Activated CD4-positive, alpha-beta T cell treated with anti-CD3 and anti-CD28 coated beads for 36 hours (primary cell): ENCODE measurements around the gene TMEM123. TPM values are rescaled to one million over a fixed set of nuclear protein-coding genes. Genes with fewer than 3 reads are reported as not detected.

ENCODE experiments used
- ATAC-seq: fragments of 200-7000 bp; cut with Tn5 transposase; one replicate; pipeline ENCODE4 v1.10.0; 2021; ENCODE audit warnings: mild to moderate bottlenecking, moderate library complexity
- CTCF ChIA-PET: fragments of 350-600 bp; sonication (Branson Sonifier 250); formaldehyde crosslinking; loops from one replicate; lab custom pipeline; 2021; ENCODE audit warnings: antibody characterized with exemption; lab: Charles Lee
- POLR2A ChIA-PET: fragments of 350-600 bp; sonication (Branson Sonifier 250); formaldehyde crosslinking; loops from one replicate; lab custom pipeline; 2021; ENCODE audit warnings: antibody characterized with exemption, inconsistent platforms; lab: Charles Lee
- DNase-seq: peaks from one replicate; pipeline ENCODE4 v3.0.0-alpha.2; 2020
- H3K27ac Mint-ChIP-seq: one replicate; pipeline ENCODE4 v1.8.0; 2021; ENCODE audit warnings: mixed read lengths
- H3K27me3 Mint-ChIP-seq: one replicate; pipeline ENCODE4 v1.8.0; 2021; ENCODE audit warnings: mixed read lengths
- H3K36me3 Mint-ChIP-seq: one replicate; pipeline ENCODE4 v1.8.0; 2021; ENCODE audit warnings: low read depth, mixed read lengths
- H3K4me1 Mint-ChIP-seq: one replicate; pipeline ENCODE4 v1.8.0; 2021; ENCODE audit warnings: mixed read lengths
- H3K4me3 Mint-ChIP-seq: one replicate; pipeline ENCODE4 v1.8.0; 2021; ENCODE audit warnings: mild to moderate bottlenecking, moderate library complexity, mixed read lengths
- H3K9me3 Mint-ChIP-seq: one replicate; pipeline ENCODE4 v1.8.0; 2021; ENCODE audit warnings: low read depth, mixed read lengths
- intact Hi-C, 2 experiments: fragments of 100-400 bp; cut with DNase I in 1 of 2; cut with micrococcal nuclease in 1 of 2; formaldehyde crosslinking; loops; one replicate each; pipeline versions ENCODE4 v1.14.2 to v1.15.1; 2022 to 2024; cut with DNase I, micrococcal nuclease
- total RNA-seq, 2 experiments: library from RNA; stranded (reverse); gene quantifications; one replicate each; pipeline ENCODE4 v1.2.3, GENCODE V29; 2021

The TMEM123 gene
- total RNA-seq, 2 experiments from 2014 or later, result 179 to 392 TPM

DNA sequence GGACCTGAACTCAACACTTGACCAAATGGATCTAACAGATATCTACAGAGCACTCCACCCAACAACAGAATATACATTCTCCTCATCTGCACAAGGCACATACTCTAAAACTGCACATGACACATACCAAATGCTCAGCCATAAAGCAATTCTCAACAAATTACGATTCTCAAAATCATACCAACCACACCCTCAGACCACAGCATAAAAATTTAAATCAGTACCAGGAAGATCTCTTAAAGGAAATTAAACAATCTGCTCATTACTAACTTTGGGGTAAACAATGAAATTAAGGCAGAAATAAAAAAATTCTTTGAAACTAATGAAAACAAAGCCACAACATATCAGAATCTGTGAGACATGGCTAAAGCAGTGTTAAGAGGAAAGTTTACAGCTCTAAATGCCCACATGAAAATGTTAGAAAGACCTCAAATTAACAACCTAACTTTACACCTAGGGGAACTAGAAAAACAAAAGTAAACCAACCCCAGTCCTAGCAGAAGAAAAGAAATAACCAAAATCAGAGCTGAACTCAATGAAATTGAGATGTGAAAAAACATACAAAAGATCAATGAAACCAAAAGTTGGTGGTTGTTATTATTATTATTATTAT is 37.2 kb downstream of the TMEM123 start:
- POLR2A ChIA-PET, result interaction anchor here (2.2 kb wide), 1 partner anchor 15 kb away, joined by 4 read pairs; no protein-coding TSS in a partner anchor
- peak; percentile 57 for ATAC-seq

DNA sequence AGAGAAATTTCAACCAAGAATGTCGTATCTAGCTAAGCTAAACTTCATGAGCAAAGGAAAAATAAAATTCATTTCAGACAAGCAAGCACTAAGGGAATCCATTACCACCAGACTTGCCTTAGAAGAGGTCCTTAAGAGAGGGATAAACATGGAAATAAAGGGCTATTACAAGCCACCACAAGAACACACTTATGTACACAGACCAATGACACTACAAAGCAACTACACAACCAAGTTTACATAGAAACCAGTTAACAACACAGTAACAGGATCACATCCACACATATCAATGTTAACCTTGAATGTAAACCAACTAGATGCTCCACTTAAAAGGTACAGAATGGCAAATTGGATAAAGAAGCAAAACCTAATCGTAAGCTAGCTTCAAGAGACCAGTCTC is 38.0 kb downstream of the TMEM123 start:
- Mint-ChIP-seq H3K9me3 (peaks cover 18% of the 10 kb centered on the region), H3K27ac (peak overlapping the region; percentile 52), H3K27me3 (no peaks in the 10 kb centered on the region), H3K4me3 (peak overlapping the region; percentile 22), H3K4me1 (peaks cover 93% of the 10 kb centered on the region), H3K36me3 (peaks cover 67% of the 10 kb centered on the region)
- intact Hi-C loops, result no loop called here
- POLR2A ChIA-PET, result no interaction called here
- ATAC-seq (no peak), DNase-seq (no peak)
- CTCF ChIA-PET, result interaction anchor here (0.7 to 3.1 kb wide), 2 partner anchors 81 to 263 kb away, joined by 3 to 9 read pairs; no protein-coding TSS in a partner anchor

More for the DNA sequence above, 37.2 kb downstream of the TMEM123 start:
- H3K4me1 Mint-ChIP-seq, result peaks cover 97% of the 10 kb centered on the region
- peak overlapping the region; percentile 22 for H3K4me3 Mint-ChIP-seq
- peak overlapping the region; percentile 52 for H3K27ac Mint-ChIP-seq
- no peaks in the 10 kb centered on the region for H3K27me3 Mint-ChIP-seq
- no peak for DNase-seq
- H3K9me3 Mint-ChIP-seq, result peaks cover 18% of the 10 kb centered on the region
- intact Hi-C loops, result no loop called here
- CTCF ChIA-PET, result interaction anchor here (1.0 to 2.6 kb wide), 5 partner anchors 9 to 73 kb away, joined by 3 to 12 read pairs (median 6); no protein-coding TSS in a partner anchor
- H3K36me3 Mint-ChIP-seq, result peaks cover 64% of the 10 kb centered on the region

DNA sequence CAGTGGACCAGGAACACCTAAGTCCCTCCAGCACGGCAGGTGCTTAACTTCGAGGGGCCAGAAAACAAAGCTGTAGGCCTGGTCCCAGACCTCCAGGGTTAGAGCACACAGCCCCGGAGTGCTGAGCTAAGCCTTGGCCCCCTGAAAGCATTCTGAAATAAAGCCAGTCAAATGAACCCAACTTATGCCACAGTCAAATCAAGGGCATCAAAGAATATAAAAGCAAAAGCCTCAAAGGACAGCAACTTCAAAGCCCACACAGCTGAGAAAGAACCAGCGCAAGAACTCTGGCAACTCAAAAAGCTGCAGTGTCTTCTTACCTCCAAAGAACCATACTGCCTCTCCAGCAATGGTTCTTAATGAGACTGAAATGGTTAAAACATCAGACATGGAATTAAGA is 39.1 kb downstream of the TMEM123 start:
- no peak overlapping the region for H3K4me3 Mint-ChIP-seq
- CTCF ChIA-PET, result interaction anchor here (0.6 to 3.1 kb wide), 7 partner anchors 23 to 184 kb away, joined by 3 to 14 read pairs (median 3); no protein-coding TSS in a partner anchor
- H3K27ac Mint-ChIP-seq, result peak overlapping the region; percentile 52
- H3K36me3 Mint-ChIP-seq, result peaks cover 62% of the 10 kb centered on the region
- POLR2A ChIA-PET, result no interaction called here
- H3K4me1 Mint-ChIP-seq, result peaks cover 90% of the 10 kb centered on the region
- intact Hi-C loops, result no loop called here
- peaks cover 13% of the 10 kb centered on the region for H3K9me3 Mint-ChIP-seq
- DNase-seq (no peak), ATAC-seq (peak; percentile 6)
- no peaks in the 10 kb centered on the region for H3K27me3 Mint-ChIP-seq

DNA sequence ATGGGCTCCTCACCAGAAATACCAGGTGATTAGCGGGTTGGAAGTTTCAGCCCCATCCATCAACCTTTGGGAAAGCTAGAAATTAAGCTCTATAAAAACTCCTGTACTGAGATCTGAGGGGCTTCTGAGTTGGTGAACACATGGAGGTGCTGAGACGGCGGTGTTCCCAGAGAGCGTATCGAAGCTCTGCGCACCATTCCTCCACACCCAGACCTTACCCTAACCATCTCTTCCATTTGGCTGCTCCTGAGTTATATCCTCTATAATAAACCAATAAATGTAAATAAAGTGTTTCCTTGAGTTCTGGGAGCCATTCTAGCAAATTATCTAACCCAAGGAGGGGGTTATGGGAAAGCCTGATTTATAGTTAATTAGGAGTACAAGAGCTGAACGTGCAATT is 41.4 kb downstream of the TMEM123 start:
- DNase-seq (no peak), ATAC-seq (no peak)
- no peak overlapping the region for H3K4me3 Mint-ChIP-seq
- H3K9me3 Mint-ChIP-seq, result peaks cover 2% of the 10 kb centered on the region
- ChIA-PET CTCF (interaction anchor here (0.7 to 1.1 kb wide), 3 partner anchors 19 to 37 kb away, joined by 3 to 4 read pairs (median 3); no protein-coding TSS in a partner anchor), POLR2A (interaction anchor here (0.6 kb wide), 1 partner anchor 14 kb away, joined by 3 read pairs; no protein-coding TSS in a partner anchor)
- peaks cover 55% of the 10 kb centered on the region for H3K36me3 Mint-ChIP-seq
- no peaks in the 10 kb centered on the region for H3K27me3 Mint-ChIP-seq
- intact Hi-C loops, result no loop called here
- H3K4me1 Mint-ChIP-seq, result peaks cover 89% of the 10 kb centered on the region
- H3K27ac Mint-ChIP-seq, result peak overlapping the region; percentile 27

DNA sequence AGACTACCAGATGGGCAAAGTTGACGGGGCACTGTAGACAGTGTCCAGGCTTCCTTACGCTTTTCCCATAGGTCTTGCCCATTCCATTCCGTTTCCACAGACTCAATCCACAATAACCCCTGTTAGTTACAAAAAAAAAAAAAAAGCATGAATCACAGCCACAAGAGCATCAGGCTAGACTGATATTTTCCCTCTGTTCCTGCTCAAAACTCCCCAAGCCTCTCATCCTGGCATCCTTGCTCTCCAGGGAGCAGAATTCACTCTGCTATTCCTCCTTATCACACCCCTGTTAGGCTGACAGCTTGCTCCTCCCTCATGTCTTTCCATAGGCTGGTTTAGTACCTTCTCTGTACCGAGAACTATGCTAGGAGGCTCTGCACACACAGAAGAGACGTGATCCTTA is 42.2 kb downstream of the TMEM123 start:
- Mint-ChIP-seq H3K9me3 (no peaks in the 10 kb centered on the region), H3K4me1 (peaks cover 88% of the 10 kb centered on the region), H3K4me3 (no peak overlapping the region), H3K27ac (no peak overlapping the region), H3K36me3 (peaks cover 58% of the 10 kb centered on the region), H3K27me3 (no peaks in the 10 kb centered on the region)
- POLR2A ChIA-PET, result no interaction called here
- DNase-seq (no peak), ATAC-seq (no peak)
- CTCF ChIA-PET, result interaction anchor here (0.6 to 2.9 kb wide), 3 partner anchors 11 to 38 kb away, joined by 3 to 12 read pairs (median 3); no protein-coding TSS in a partner anchor
- intact Hi-C loops, result no loop called here

DNA sequence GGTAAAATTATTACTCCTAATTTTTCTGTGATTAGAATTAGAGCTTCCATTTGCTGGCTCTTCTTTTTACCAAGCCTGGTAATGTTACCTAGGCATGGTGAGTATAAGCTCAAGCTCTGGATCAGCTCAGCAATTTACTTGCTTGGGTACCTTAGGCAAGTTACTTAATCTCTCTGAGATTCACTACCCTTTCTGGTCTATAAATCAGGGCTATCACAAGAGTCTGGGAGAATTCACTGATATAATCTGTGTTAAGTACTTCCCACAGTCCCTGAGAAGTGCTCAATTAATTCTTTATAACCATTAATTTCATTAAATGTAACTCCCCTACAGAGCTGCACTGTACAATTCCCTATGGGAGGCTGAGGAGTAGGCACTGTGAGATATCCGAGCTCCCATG is 44.2 kb downstream of the TMEM123 start:
- peaks cover 48% of the 10 kb centered on the region for H3K36me3 Mint-ChIP-seq
- no peaks in the 10 kb centered on the region for H3K9me3 Mint-ChIP-seq
- H3K4me3 Mint-ChIP-seq, result no peak overlapping the region
- H3K27me3 Mint-ChIP-seq, result no peaks in the 10 kb centered on the region
- POLR2A ChIA-PET, result no interaction called here
- DNase-seq, result no peak
- CTCF ChIA-PET, result interaction anchor here (0.7 to 2.9 kb wide), 7 partner anchors 9 to 882 kb away, joined by 3 to 12 read pairs (median 4); no protein-coding TSS in a partner anchor
- H3K27ac Mint-ChIP-seq, result no peak overlapping the region
- intact Hi-C loops, result no loop called here
- ATAC-seq, result no peak
- H3K4me1 Mint-ChIP-seq, result peaks cover 75% of the 10 kb centered on the region

DNA sequence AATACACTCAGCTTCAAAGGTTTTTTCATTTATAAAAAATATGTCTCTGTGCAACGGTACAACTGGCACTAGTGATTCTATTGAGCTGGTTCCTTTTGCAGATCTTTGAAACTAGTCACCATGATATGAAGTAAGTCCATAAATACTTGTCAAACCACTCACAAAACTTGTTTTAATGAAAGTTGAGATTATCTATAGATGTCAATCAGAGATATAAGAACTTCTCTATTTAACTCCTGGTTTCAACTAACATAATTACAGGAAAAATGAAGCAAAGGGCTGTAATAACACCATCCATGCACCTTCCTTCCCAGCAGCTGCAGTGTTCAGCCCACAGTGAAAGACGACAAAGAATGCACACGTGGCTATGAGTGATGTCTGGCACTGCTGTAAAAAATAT is 44.7 kb downstream of the TMEM123 start:
- peaks cover 44% of the 10 kb centered on the region for H3K36me3 Mint-ChIP-seq
- no peak overlapping the region for H3K27ac Mint-ChIP-seq
- peaks cover 75% of the 10 kb centered on the region for H3K4me1 Mint-ChIP-seq
- no peaks in the 10 kb centered on the region for H3K9me3 Mint-ChIP-seq
- DNase-seq, result no peak
- H3K27me3 Mint-ChIP-seq, result no peaks in the 10 kb centered on the region
- no peak overlapping the region for H3K4me3 Mint-ChIP-seq
- no peak for ATAC-seq
- intact Hi-C loops, result no loop called here
- ChIA-PET POLR2A (interaction anchor here (0.9 kb wide), 1 partner anchor 14 kb away, joined by 3 read pairs; no protein-coding TSS in a partner anchor), CTCF (interaction anchor here (1.0 to 2.9 kb wide), 7 partner anchors 9 to 114 kb away, joined by 3 to 12 read pairs (median 5); no protein-coding TSS in a partner anchor)

DNA sequence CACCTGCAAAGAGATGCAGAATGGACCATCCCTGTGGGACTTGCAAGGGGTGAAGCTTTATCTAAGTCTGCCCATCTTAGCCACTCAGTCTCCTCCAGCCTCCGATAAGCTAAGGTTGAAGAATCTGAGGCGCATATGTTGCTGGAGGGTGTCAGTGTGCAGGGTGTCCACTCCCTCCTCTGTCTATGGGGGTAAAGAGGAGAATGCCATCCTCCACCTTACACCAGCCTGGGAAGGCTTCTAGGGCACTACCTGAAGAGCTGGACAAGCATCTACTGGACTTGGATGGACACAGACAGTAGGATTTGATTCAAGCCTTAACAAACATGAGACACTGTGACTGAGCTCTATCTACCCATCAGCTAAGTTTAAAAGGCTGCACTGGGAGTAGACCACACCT is 46.5 kb downstream of the TMEM123 start:
- ChIA-PET CTCF (interaction anchor here (0.7 to 2.9 kb wide), 6 partner anchors 9 to 90 kb away, joined by 3 to 12 read pairs (median 6); no protein-coding TSS in a partner anchor), POLR2A (interaction anchor here (0.6 kb wide), 1 partner anchor 216 kb away, joined by 3 read pairs; no protein-coding TSS in a partner anchor)
- Mint-ChIP-seq H3K27me3 (no peaks in the 10 kb centered on the region), H3K9me3 (no peaks in the 10 kb centered on the region), H3K4me3 (no peak overlapping the region), H3K27ac (no peak overlapping the region), H3K4me1 (peaks cover 72% of the 10 kb centered on the region), H3K36me3 (peaks cover 51% of the 10 kb centered on the region)
- intact Hi-C loops, result no loop called here
- DNase-seq (no peak), ATAC-seq (no peak)

DNA sequence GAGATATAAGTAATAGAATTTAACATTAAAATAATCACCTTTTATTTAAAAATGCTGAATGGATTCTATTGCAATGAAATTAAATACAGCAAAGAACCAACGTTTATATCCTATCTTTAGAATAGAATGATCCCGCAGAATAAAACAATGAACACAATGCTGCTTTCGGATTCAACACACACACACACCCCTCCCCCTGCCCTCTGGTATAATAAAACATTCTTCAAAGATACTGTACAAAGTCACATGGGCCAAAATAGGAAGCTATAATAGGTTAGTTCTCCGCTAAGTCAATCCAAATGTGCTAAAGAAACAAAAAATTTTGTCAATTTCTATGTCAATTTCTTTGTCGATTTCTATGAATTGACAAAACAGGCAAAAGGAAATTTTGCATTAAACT is 47.1 kb downstream of the TMEM123 start:
- POLR2A ChIA-PET, result no interaction called here
- ATAC-seq (no peak), DNase-seq (no peak)
- Mint-ChIP-seq H3K4me3 (no peak overlapping the region), H3K4me1 (peaks cover 67% of the 10 kb centered on the region), H3K36me3 (peaks cover 52% of the 10 kb centered on the region), H3K9me3 (no peaks in the 10 kb centered on the region), H3K27ac (peak overlapping the region; percentile 34), H3K27me3 (no peaks in the 10 kb centered on the region)
- CTCF ChIA-PET, result interaction anchor here (1.5 to 2.9 kb wide), 3 partner anchors 8 to 91 kb away, joined by 5 to 12 read pairs (median 11); no protein-coding TSS in a partner anchor
- intact Hi-C loops, result no loop called here

DNA sequence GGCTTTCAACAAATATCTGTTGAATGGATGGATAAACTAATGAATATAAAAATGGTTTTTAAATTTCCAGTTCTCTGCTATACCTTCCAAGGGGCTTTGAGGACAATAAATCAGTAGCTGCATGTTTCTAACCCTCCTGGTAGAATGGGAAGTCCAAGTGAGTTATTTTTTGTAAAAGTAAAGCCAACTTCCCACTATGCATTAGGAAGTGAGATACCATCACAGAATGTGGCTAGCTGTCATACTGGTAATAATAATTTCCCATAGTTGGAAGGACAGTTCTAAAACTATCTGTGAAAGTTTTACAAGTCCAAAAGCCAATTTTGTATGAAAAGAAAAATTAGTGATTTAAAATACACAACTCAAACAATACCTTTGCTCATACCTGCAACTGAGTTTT is 50.0 kb downstream of the TMEM123 start:
- no peak for ATAC-seq
- Mint-ChIP-seq H3K4me3 (no peak overlapping the region), H3K9me3 (no peaks in the 10 kb centered on the region), H3K4me1 (peaks cover 54% of the 10 kb centered on the region), H3K27me3 (no peaks in the 10 kb centered on the region), H3K36me3 (peaks cover 47% of the 10 kb centered on the region), H3K27ac (no peak overlapping the region)
- POLR2A ChIA-PET, result interaction anchor here (0.7 kb wide), 1 partner anchor 313 kb away, joined by 3 read pairs; no protein-coding TSS in a partner anchor
- DNase-seq, result no peak
- CTCF ChIA-PET, result interaction anchor here (0.6 to 3.9 kb wide), 3 partner anchors 12 to 113 kb away, joined by 3 to 25 read pairs (median 3); no protein-coding TSS in a partner anchor
- intact Hi-C loops, result no loop called here

DNA sequence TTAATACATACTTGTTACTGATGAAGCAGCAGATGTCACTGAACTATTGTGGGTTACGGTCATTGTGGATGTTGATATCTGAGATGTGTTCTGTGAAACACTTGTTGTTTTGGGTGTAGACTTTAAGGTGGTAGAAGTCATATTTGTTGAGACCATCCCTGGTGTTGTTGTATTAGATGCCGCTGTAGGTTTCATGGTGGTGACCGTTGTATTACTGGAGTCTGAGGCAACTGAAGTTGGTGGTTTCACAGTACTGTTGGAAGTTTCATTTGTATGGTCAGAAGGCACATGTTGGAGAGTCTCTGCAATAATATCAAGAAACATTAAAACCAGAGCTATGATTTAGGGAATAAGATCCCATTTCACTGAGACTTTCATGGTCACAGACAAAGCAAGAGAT is 50.7 kb downstream of the TMEM123 start:
- intact Hi-C loops, result no loop called here
- Mint-ChIP-seq H3K9me3 (no peaks in the 10 kb centered on the region), H3K4me3 (no peak overlapping the region), H3K36me3 (peaks cover 49% of the 10 kb centered on the region), H3K4me1 (peaks cover 53% of the 10 kb centered on the region), H3K27ac (no peak overlapping the region), H3K27me3 (no peaks in the 10 kb centered on the region)
- no peak for DNase-seq
- ChIA-PET POLR2A (no interaction called here), CTCF (interaction anchor here (0.6 to 3.9 kb wide), 4 partner anchors 11 to 112 kb away, joined by 3 to 25 read pairs (median 3); no protein-coding TSS in a partner anchor)
- ATAC-seq, result no peak
